GM18951 (cell line): ENCODE measurements around the gene SLC5A3.

Experiments
- POLR2A ChIP-seq: IDR thresholded peaks from 4 replicates; pipeline ENCODE4 v1.6.1; 2011; ENCODE audit warnings: mild to moderate bottlenecking; ENCODE audit not compliant: insufficient read length, insufficient read depth; ENCODE audit errors: extremely low read depth
- in situ Hi-C: fragments of 300-500 bp; cut with MboI; formaldehyde crosslinking; loops from one replicate; pipeline ENCODE4 v1.12.0; 2022; ENCODE audit warnings: low sequenced_read_pairs, mixed read lengths, inconsistent platforms; ENCODE audit not compliant: unreplicated experiment

Gene SLC5A3

GRCh38 chr21:34046917-34047316 lies 26.5 kb upstream of the SLC5A3 start:
- no peak for TF ChIP-seq POLR2A
- in situ Hi-C loops, result no loop called here

DNA sequence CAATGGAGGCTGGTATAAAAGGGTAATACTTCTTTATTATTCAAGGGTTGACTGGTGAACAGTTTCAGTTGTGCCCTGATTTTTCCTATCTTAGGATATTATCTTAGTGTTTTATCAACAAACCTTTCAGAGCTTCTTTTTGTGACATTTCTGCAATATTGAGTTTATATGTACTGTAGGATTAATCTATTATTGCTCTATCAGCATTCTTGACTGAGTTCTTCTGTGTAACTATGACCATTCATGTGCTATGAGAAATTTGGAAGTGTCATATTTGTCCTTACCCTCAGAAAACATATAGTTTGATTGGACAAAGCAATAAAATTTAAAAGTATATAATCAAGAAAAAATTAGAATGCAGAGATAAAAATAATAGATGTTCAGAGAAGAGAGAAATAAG lies 25.5 kb upstream of the SLC5A3 start:
- in situ Hi-C loops, result no loop called here

DNA sequence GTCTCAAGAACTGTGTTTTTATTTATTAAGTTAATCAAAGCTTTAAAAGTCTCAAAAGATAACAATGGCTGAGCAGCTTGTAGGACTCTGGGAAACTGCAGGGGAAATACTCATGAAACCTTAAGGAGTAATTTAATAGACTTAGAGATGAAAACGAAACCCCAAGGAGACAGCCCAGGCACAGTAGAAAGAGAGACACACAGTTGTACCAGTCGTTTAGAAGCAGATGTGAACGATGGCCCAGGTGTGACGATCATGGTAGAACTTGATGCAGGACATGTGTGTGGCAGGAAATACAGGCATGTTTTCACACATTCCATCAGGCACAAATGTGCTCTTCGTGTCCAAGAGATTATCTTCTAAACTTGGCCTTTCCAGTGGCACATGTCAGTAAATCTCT lies 21.2 kb upstream of the SLC5A3 start:
- in situ Hi-C loops, result no loop called here
- no peak for TF ChIP-seq POLR2A

More for the DNA sequence above, 25.5 kb upstream of the SLC5A3 start:
- TF ChIP-seq POLR2A, result no peak

DNA sequence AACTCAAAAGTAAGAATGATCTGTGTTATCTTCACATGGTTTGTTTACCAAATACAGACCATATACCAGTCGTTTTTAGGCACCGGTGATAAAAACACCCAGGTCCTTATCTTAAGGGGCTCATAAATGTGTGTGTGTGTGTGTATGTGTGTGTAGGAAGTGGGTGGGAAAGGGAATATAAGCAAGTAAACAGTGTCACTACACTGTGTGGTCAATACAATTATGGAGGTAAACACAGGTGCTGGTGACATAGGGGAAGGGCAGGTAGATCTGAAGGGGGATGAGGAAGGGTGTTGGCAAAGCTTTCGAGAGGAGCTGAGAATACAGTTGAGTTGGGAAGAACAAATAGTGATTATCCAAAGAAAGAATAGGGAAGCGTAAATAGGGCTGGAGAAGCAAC lies 19.1 kb upstream of the SLC5A3 start:
- TF ChIP-seq POLR2A, result no peak
- in situ Hi-C loops, result no loop called here

GRCh38 chr21:34055615-34056014 lies 17.8 kb upstream of the SLC5A3 start:
- TF ChIP-seq POLR2A, result no peak
- in situ Hi-C loops, result no loop called here

DNA sequence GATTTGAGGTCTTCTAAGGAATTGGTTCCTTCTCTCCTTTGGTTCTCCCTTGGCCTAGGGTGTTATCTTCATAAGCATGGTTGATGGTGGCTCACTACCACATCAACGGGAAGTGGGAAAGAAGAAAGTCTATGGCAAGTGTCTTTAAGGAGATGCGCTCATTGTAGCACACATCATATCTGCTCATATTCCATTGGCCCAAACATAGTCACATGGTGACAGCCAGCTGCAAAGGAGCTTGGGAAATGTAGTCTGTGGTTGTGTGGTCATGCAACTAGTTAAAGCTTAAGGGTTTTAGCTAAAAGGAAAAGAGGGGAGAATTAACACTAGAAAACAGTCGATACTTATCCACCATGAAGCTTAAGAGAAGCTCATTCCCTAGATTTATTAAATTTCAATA lies 11.4 kb upstream of the SLC5A3 start:
- in situ Hi-C loops, result no loop called here
- TF ChIP-seq POLR2A, result no peak

GRCh38 chr21:34065027-34065426 lies 8.4 kb upstream of the SLC5A3 start:
- no peak for TF ChIP-seq POLR2A
- in situ Hi-C loops, result no loop called here

- no peak for TF ChIP-seq POLR2A
- in situ Hi-C loops, result no loop called here
These were observed 1.7 kb upstream of the SLC5A3 start for GRCh38 chr21:34071683-34072082.

- in situ Hi-C loops, result no loop called here
- no peak for TF ChIP-seq POLR2A
These were observed 990 bp upstream of the SLC5A3 start for GRCh38 chr21:34072145-34073031.

- TF ChIP-seq POLR2A, result no peak
- in situ Hi-C loops, result no loop called here
These were observed 438 bp downstream of the SLC5A3 start for GRCh38 chr21:34073749-34074282.

GRCh38 chr21:34074283-34075090 lies 1.1 kb downstream of the SLC5A3 start:
- in situ Hi-C loops, result no loop called here
- TF ChIP-seq POLR2A, result no peak

- in situ Hi-C loops, result no loop called here
- no peak for TF ChIP-seq POLR2A
These were observed 1.7 kb downstream of the SLC5A3 start for GRCh38 chr21:34075091-34075425.

DNA sequence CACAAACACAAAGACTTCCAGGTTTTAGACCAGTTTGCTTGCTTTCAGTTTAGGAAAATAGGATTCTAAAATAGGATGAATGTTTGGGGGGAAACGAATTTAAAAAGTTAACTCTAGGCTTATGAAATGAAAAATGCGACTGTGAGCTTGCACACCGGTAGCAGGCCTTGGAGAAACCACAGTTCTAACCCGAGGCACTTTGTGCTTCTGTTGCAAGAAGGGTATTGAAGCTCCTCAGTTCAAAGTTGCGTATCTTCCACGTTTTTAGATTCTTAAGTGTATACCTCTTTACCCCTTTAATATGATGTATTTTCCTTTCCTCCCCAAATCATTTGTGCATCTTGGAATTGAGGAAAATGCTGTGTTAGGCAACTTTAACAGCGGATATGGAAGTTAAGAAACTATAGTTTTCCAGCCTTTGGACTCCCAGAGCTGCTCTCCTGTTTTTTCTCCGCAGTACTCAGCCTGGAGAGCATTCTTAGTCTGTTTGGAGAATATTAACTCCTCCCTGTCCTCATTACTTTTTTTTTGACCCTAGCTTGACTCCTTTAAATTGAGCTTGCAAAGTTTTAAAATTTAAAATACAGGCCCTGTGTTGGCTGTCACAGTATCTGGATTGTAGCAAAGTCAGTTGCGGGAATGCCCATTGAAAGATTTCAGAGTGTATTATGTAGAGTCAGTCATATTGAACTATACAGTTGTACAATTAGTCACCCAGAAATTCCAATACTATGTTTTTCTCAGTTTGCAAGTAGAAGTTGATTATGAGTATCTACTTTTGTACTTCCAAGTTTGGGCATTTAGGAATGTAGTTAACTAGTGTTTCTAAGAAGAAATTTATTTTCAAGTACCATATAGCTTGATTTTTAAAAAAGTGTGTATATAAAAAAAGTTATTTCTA lies 2.6 kb downstream of the SLC5A3 start:
- in situ Hi-C loops, result no loop called here
- TF ChIP-seq POLR2A, result no peak
